ENCODE data around the gene HECW1.
"Not testable (repeated sequence)": the region's sequence is repeated elsewhere in the genome, so short reads cannot be mapped to it uniquely, and the experiment has no call there.

The HECW1 gene

GRCh38 chr7:43112459-43112940 is at the start of gene HECW1:
TSS of gene HECW1 (plus strand) at chr7:43112647. CDS start at chr7:43243906, 131,259 bp downstream.
- no peak for DNase-seq

DNA sequence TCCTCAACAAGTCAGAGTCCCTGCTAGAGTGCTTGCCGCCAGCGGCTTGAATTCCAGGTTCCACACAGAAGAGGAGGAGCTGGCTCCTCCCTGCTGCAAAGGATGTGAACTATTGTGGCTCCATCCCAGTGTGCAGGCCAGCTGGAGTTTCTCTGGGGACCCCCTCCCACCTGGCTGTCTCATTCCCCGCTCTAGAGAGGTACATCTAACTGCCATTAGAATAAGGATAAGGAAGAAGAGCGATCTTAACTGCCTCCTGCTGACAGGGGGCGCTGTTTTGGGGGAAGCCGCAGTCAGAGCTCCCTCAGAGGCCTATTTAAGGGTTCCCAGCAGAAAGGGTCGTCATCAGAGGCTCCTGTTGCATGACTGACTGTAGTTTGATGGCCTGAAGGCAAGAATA is 40.8 kb upstream of the HECW1 start:
- no peak for DNase-seq

- DNase-seq = no peak
Measured at GRCh38 chr7:43072530-43072929, 39.9 kb upstream of the HECW1 start.

DNA sequence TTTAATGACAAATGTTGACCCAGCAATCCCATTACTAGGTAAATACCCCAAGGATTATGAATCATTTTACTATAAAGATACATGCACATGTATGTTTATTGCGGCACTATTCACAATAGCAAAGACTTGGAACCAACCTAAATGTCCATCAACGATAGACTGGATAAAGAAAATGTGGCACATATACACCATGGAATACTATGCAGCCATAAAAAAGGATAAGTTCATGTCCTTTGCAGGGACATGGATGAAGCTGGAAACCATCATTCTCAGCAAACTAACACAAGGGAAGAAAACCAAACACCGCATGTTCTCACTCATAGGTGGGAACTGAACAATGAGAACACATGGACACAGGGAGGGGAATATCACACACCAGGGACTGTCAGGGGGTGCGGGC is 38.6 kb upstream of the HECW1 start:
- DNase-seq = not testable (repeated sequence)

DNA sequence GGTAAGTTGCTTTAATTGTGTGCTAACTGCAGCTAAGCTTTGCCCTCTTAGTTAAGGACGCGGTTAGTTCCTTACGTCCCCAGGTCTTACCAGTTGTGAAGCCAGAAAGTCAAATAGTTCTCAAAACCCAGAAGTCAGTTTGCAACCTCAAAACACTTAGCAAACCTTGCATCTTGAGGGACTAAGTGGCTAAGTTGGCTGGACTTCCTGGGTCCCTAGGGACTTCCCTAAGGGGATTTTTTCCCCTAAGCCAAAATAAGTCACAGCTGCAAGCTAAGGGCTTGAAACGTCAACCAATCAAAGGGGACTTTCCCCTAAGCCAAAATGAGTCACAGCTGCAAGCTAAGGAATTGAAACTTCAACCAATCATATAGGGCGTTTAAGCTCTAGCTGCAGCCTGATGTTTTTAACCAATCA is 36.2 kb upstream of the HECW1 start:
- DNase-seq = no peak

- no peak for DNase-seq
Measured at GRCh38 chr7:43076606-43077005, 35.8 kb upstream of the HECW1 start.

- DNase-seq = no peak
Measured at GRCh38 chr7:43077285-43077684, 35.2 kb upstream of the HECW1 start.

GRCh38 chr7:43077732-43078391 is 34.6 kb upstream of the HECW1 start:
- DNase-seq = no peak

DNA sequence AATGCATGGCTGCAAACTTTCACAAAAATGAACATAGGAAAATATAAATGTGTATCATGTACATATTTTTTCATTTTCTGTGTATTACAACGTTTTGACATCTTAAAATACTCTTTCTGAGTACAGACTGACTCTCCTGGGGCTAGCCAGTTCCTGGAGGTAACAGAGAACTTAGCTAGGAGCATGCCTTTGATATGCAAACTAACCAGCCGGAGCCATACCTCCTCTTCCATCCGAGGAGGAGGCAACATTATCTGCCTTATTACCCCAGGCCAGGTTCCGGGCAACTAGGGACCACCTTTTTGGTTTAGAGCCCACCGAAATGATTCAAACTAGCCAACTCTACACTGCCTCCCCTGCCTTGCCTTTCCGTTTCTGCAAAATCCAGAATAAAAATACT is 33.7 kb upstream of the HECW1 start:
- DNase-seq = no peak

DNA sequence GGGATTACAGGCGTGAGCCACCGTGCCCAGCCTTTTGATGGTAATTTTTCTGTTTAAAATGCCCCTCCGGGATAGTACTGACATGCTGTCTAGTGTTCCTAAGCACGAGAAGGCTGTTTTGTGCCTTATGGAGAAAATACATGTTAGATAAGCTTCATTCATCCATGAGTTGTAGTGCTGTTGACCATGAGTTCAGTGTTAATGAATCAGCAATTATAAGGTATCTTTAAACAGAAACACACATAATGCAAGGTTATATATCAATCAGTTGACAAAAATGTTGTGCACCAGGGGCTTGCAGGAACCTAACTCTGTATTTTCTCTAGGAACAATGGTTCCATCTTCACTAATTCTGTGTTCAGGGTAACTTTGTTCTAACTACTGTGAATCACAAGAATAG is 30.8 kb upstream of the HECW1 start:
- DNase-seq = no peak

DNA sequence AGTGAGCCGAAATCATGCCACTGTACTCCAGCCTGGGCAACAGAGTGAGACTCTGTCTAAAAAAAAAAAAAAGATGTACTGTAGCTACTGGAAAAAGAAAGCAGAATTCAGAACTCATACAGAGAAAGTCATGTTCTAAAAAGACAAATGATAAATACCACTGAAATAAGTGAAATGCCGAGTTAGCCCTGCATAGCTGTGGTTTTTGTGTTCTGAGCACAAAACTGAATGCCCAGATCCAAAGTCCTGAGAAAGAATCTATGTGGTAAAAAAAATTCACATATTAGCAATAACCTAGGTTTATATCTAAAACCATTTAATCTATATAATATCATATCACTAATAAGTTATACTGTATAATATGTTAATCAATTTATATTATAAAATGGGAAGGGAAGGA is 29.3 kb upstream of the HECW1 start:
- no peak for DNase-seq

GRCh38 chr7:43085017-43085416 is 27.4 kb upstream of the HECW1 start:
- no peak for DNase-seq

- no peak for DNase-seq
Measured at GRCh38 chr7:43085992-43086391, 26.5 kb upstream of the HECW1 start.

GRCh38 chr7:43092819-43093218 is 19.6 kb upstream of the HECW1 start:
- no peak for DNase-seq

- no peak for DNase-seq
Measured at GRCh38 chr7:43096875-43097274, 15.6 kb upstream of the HECW1 start.

GRCh38 chr7:43099750-43100149 is 12.7 kb upstream of the HECW1 start:
- DNase-seq = no peak

DNA sequence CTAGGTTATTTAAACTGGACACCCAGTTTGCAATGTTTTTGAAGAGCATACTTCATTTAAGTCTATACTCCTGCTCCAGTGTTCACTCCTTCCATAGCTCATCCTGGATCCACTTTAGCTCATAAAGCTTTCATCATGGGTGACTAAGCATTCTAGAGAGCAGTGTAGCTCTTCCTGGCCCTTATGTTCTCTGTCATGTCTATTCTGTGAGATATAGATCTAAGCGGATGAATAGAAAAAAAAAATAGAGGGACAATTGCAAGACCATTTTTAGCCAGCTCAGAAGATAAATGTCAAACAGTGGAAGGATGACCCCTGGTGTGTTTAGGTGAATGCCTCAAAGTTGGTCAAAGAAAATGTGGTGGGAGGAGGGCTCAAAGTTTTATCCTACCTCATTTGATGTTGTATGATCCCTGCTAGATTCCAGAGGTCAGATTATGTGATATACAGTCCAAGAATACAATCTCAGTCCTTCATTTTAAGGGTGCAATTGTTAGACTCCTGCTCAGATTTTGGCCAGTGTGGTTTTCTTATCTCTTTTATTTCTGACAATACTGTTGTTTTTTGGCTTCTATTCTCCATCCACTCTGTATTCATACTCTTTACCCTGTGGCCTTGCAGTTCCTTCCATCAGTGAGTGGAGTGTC is 7.5 kb upstream of the HECW1 start:
- DNase-seq = no peak

- no peak for DNase-seq
Measured at GRCh38 chr7:43105521-43106120, 6.8 kb upstream of the HECW1 start.

GRCh38 chr7:43108255-43109011 is 4.0 kb upstream of the HECW1 start:
- peak; percentile 20 for DNase-seq

DNA sequence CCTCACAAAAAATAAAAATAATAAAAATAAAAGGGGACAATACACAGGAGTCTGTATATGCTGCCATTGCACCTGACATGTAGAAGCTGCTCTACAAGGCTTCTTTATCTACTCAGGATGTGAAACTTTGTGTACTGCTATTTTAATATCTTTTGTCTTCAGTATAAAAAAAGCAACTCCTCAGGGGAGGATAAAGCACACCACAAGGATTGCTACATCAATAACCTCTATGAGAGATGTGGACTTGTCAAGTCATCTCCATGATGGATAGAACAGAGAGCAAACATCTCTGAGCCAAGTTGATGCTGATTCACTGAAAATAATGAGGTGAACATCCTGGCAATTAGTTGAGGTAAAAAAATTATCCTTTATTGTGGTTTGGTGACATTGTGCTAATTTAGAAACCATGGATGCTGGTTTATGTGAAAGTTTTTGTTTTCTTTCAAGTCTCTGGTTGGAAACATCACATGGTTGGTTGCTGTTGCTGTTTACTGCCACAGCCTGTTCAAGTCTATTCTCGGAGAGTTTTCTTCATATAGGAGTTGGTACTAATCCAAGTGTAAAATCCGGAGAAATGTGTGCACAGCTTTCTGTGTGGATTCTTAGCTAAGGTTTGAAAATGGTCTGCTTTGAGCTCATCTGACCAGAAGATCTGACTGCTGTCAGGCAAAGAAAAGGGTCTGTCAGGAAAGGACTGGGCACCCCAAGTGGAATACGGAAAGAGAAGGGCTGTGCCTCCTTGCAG is 1.5 kb upstream of the HECW1 start:
- DNase-seq = no peak

DNA sequence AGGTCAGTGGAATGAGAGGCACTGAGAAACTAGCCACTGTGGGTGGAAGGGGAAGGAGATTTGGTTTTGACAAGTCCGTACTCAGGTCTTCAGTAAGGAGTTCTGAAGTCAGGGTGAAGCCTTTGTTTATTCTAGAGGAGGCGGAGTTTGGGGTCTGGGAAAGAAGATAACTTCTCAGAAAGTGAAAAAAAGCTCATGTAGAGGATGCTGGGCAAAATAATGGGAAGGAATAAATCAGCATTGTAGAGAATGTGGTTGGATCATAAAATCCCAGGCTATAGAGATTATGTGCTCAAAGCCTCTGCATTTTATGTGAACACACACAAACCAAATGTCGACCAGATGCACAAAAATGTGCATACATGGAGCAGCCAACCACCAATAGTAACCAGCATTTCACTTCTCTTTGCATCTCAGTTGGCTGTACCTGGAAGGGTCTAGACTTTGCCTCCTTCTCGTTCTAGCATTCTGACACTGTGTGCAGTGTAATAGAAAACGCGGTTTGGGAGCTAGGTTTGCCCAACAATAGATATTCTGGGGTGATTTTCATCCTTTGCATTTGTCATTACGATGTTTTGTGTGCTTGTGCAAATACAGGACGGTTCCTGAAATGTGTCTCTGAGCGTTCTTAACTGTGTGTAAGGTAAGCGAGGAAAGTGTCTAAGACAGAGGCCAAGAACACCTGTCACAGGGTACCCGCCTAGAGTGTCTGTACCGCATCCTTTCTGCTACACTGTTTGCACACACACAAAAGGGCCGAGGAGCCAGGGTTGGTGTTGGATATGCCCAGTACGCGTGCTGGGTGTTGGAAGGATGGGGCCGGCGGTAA is 603 bp upstream of the HECW1 start:
- DNase-seq = no peak
